ENCODE results near the gene MXRA7.
"Not testable (repeated sequence)": the region's sequence is repeated elsewhere in the genome, so short reads cannot be mapped to it uniquely, and the experiment has no call there.

Gene MXRA7

GRCh38 chr17:76710863-76711611, at the start of gene MXRA7:
Gene MXRA7 (minus strand): TSS chr17:76710965. CDS start chr17:76710946, 19 bp downstream.
- Histone ChIP-seq H3K27me3 (replicated peaks; ENCODE audit: control insufficient read depth, insufficient read depth, low read length) (no peaks in the 10 kb centered on the region), H3K9ac (ENCODE audit: low read length) (peak within 1 kb of the TSS; percentile 96), H3K36me3 (ENCODE audit: control insufficient read depth, insufficient read depth, low read length, severe bottlenecking) (peaks cover 18% of the 10 kb centered on the region), H3K4me3 (ENCODE audit: low read length) (peak within 1 kb of the TSS; percentile 92), H3K9me3 (ENCODE audit: control insufficient read depth, low read length) (no peaks in the 10 kb centered on the region), H3K4me1 (ENCODE audit: control insufficient read depth, insufficient read depth, low read length) (peaks cover 55% of the 10 kb centered on the region)
- DNase-seq (ENCODE audit: low read depth) = peak; percentile 92

GRCh38 chr17:76758570-76758969, 47.8 kb upstream of the MXRA7 start:
- H3K4me3 ChIP-seq (ENCODE audit: low read length) = no peak overlapping the region
- DNase-seq (ENCODE audit: low read depth) = no peak
- no peaks in the 10 kb centered on the region for H3K4me1 ChIP-seq (ENCODE audit: control insufficient read depth, insufficient read depth, low read length)
- H3K9me3 ChIP-seq (ENCODE audit: control insufficient read depth, low read length) = no peaks in the 10 kb centered on the region
- H3K36me3 ChIP-seq (ENCODE audit: control insufficient read depth, insufficient read depth, low read length, severe bottlenecking) = peaks cover 40% of the 10 kb centered on the region
- no peak overlapping the region for H3K9ac ChIP-seq (ENCODE audit: low read length)
- no peaks in the 10 kb centered on the region for H3K27me3 ChIP-seq (replicated peaks; ENCODE audit: control insufficient read depth, insufficient read depth, low read length)

- Histone ChIP-seq H3K4me1 (ENCODE audit: control insufficient read depth, insufficient read depth, low read length) (no peaks in the 10 kb centered on the region), H3K9ac (ENCODE audit: low read length) (no peak overlapping the region), H3K9me3 (ENCODE audit: control insufficient read depth, low read length) (no peaks in the 10 kb centered on the region), H3K36me3 (ENCODE audit: control insufficient read depth, insufficient read depth, low read length, severe bottlenecking) (peaks cover 49% of the 10 kb centered on the region), H3K27me3 (replicated peaks; ENCODE audit: control insufficient read depth, insufficient read depth, low read length) (no peaks in the 10 kb centered on the region), H3K4me3 (ENCODE audit: low read length) (no peak overlapping the region)
- DNase-seq (ENCODE audit: low read depth) = no peak
Measured at GRCh38 chr17:76757256-76757655, 46.5 kb upstream of the MXRA7 start.

GRCh38 chr17:76755285-76755684, 44.5 kb upstream of the MXRA7 start:
- Histone ChIP-seq H3K9ac (ENCODE audit: low read length) (no peak overlapping the region), H3K9me3 (ENCODE audit: control insufficient read depth, low read length) (no peaks in the 10 kb centered on the region), H3K27me3 (replicated peaks; ENCODE audit: control insufficient read depth, insufficient read depth, low read length) (no peaks in the 10 kb centered on the region), H3K4me3 (ENCODE audit: low read length) (no peak overlapping the region), H3K4me1 (ENCODE audit: control insufficient read depth, insufficient read depth, low read length) (no peaks in the 10 kb centered on the region), H3K36me3 (ENCODE audit: control insufficient read depth, insufficient read depth, low read length, severe bottlenecking) (peaks cover 50% of the 10 kb centered on the region)
- DNase-seq (ENCODE audit: low read depth) = no peak

DNA sequence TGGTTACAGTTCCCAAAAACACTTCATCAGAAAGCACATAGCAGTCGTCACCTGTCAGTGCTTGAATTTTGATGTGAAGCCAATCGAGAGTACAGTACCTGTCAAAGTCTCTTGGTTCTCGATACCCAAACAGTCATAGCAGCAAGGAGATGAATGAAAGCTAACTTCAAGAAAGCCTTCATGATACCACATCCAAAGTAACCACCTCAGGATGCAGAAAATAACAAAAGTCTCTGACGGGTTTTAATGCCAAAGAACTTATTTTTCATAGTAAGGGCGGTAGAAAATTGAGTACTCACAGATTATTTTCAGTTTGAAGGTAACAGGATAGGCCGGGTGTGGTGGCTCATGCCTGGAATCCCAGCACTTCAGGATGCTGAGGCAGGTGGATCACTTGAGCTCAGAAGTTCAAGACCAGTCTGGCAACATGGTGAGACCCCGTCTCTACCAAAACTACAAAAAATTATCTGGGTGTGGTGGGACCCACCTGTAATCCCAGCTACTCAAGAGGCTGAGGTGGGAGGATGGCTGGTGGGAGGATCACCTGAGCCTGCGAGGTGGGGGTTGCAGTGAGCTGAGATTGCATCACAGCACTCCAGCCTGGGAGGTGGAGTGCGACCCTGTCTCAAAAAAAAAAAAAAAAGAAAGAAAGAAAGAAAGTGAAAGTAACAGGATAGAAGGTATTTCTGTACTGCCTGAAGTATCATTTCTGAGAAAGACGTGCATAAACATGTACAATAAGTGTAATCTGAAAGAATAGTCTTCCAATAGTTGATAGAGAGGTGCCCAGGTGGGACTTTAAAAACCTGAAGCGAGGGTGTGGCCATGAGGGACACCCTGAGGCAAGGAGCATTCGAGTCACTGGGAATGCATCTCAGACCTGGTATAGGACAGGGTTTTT, 42.5 kb upstream of the MXRA7 start:
- DNase-seq (ENCODE audit: low read depth) = no peak
- Histone ChIP-seq H3K36me3 (ENCODE audit: control insufficient read depth, insufficient read depth, low read length, severe bottlenecking) (peaks cover 44% of the 10 kb centered on the region), H3K4me1 (ENCODE audit: control insufficient read depth, insufficient read depth, low read length) (no peaks in the 10 kb centered on the region), H3K9me3 (ENCODE audit: control insufficient read depth, low read length) (no peaks in the 10 kb centered on the region), H3K9ac (ENCODE audit: low read length) (no peak overlapping the region), H3K27me3 (replicated peaks; ENCODE audit: control insufficient read depth, insufficient read depth, low read length) (no peaks in the 10 kb centered on the region), H3K4me3 (ENCODE audit: low read length) (no peak overlapping the region)

DNA sequence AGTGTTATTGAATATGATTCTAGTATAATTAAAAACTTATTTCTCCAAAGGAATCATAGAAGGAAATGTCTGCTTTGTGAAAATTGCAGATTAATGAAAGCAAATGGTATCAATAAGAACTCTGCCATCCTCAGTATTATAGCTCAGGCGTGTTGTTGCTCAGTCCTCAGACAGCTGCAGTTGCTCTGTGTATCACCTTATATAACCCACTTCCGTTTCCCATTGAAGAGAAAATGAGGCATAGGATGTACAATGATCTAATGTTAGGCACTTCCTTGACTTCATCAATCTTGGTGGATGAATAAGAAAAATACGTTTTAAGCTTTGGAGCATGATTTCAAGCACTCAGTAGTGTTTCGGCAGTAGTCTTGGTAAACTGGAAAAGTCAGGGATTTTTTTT, 41.2 kb upstream of the MXRA7 start:
- no peaks in the 10 kb centered on the region for H3K27me3 ChIP-seq (replicated peaks; ENCODE audit: control insufficient read depth, insufficient read depth, low read length)
- H3K4me3 ChIP-seq (ENCODE audit: low read length) = no peak overlapping the region
- H3K9me3 ChIP-seq (ENCODE audit: control insufficient read depth, low read length) = no peaks in the 10 kb centered on the region
- no peak overlapping the region for H3K9ac ChIP-seq (ENCODE audit: low read length)
- no peaks in the 10 kb centered on the region for H3K4me1 ChIP-seq (ENCODE audit: control insufficient read depth, insufficient read depth, low read length)
- H3K36me3 ChIP-seq (ENCODE audit: control insufficient read depth, insufficient read depth, low read length, severe bottlenecking) = peaks cover 36% of the 10 kb centered on the region
- no peak for DNase-seq (ENCODE audit: low read depth)

GRCh38 chr17:76751416-76751993, 40.7 kb upstream of the MXRA7 start:
- no peak overlapping the region for H3K4me3 ChIP-seq (ENCODE audit: low read length)
- no peaks in the 10 kb centered on the region for H3K4me1 ChIP-seq (ENCODE audit: control insufficient read depth, insufficient read depth, low read length)
- no peaks in the 10 kb centered on the region for H3K27me3 ChIP-seq (replicated peaks; ENCODE audit: control insufficient read depth, insufficient read depth, low read length)
- peaks cover 36% of the 10 kb centered on the region for H3K36me3 ChIP-seq (ENCODE audit: control insufficient read depth, insufficient read depth, low read length, severe bottlenecking)
- no peak overlapping the region for H3K9ac ChIP-seq (ENCODE audit: low read length)
- no peaks in the 10 kb centered on the region for H3K9me3 ChIP-seq (ENCODE audit: control insufficient read depth, low read length)
- DNase-seq (ENCODE audit: low read depth) = no peak

DNA sequence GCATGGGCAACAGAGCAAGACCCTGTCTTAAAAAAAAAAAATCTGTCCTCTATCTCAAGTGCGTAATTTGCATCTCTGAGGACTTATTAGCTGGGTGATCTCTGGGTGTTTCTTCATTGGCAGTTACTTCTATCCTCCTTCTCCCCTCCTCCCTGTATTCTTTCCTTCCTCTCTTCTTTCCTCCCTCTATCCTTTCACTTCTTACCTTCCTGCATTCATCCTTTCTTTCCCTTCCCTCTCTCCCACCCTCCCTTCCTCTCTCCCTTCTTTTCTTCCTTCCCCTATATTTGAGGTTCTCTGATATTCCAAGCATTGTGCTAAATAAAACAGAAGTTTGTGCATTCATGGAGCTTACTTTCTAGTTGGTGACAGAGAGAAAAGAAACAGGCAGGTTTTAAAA, 37.9 kb upstream of the MXRA7 start:
- DNase-seq (ENCODE audit: low read depth) = no peak
- Histone ChIP-seq H3K4me3 (ENCODE audit: low read length) (no peak overlapping the region), H3K4me1 (ENCODE audit: control insufficient read depth, insufficient read depth, low read length) (no peaks in the 10 kb centered on the region), H3K9me3 (ENCODE audit: control insufficient read depth, low read length) (no peaks in the 10 kb centered on the region), H3K36me3 (ENCODE audit: control insufficient read depth, insufficient read depth, low read length, severe bottlenecking) (peaks cover 45% of the 10 kb centered on the region), H3K9ac (ENCODE audit: low read length) (no peak overlapping the region), H3K27me3 (replicated peaks; ENCODE audit: control insufficient read depth, insufficient read depth, low read length) (no peaks in the 10 kb centered on the region)

DNA sequence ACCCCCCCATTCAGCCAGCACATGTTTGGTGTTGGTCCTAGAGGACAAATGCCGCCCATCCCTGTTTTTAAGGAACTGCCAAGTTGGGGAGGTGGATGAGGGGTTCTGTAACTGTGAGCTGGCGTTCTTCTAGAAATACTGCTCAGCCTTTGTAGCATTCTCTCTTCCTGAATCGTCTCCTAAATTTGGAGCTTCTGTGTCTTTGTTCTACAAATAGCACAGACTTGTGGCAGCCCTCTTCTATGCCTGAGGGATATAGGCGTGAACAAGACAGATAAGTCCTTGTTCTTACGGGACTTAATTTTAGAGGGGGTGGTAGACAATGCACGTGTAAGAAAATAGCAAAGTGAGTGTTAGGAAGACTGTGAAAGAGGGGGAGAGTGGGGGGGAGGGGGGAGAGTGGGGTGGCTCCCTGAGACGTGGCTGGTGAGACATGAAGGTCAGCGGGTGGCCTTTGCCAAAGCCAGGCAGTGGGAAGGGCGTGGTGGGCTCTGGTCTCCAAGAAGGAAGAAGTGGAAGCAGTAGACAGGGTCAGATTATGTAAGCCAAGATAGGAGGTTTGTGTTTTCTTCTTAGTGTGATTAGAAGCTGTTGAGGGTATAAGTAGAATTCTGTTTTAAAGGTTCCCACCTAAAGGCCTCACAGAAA, 37.1 kb upstream of the MXRA7 start:
- H3K9me3 ChIP-seq (ENCODE audit: control insufficient read depth, low read length) = no peaks in the 10 kb centered on the region
- no peaks in the 10 kb centered on the region for H3K4me1 ChIP-seq (ENCODE audit: control insufficient read depth, insufficient read depth, low read length)
- DNase-seq (ENCODE audit: low read depth) = no peak
- peaks cover 47% of the 10 kb centered on the region for H3K36me3 ChIP-seq (ENCODE audit: control insufficient read depth, insufficient read depth, low read length, severe bottlenecking)
- no peak overlapping the region for H3K9ac ChIP-seq (ENCODE audit: low read length)
- H3K4me3 ChIP-seq (ENCODE audit: low read length) = no peak overlapping the region
- H3K27me3 ChIP-seq (replicated peaks; ENCODE audit: control insufficient read depth, insufficient read depth, low read length) = no peaks in the 10 kb centered on the region

DNA sequence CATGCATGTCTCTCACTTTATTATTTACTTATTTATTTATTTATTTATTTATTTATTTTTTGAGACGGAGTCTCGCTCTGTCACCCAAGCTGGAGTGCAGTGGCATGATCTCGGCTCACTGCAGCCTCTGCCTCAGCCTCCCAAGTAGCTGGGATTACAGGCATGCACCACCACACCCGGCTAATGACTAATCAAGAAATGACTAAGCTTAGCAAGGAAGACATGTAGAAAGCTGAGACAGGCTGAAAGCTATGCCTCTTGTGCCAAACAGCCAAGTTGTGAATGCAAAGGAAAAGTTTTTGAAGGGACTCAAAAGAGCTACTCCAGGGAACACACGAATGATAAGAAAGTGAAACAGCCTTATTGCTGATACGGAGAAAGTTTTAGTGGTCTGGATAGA, 35.0 kb upstream of the MXRA7 start:
- H3K4me3 ChIP-seq (ENCODE audit: low read length); H3K9ac ChIP-seq (ENCODE audit: low read length); H3K9me3 ChIP-seq (ENCODE audit: control insufficient read depth, low read length); H3K4me1 ChIP-seq (ENCODE audit: control insufficient read depth, insufficient read depth, low read length); H3K27me3 ChIP-seq (replicated peaks; ENCODE audit: control insufficient read depth, insufficient read depth, low read length): not testable (repeated sequence)
- DNase-seq (ENCODE audit: low read depth) = peak; percentile 20
- H3K36me3 ChIP-seq (ENCODE audit: control insufficient read depth, insufficient read depth, low read length, severe bottlenecking) = peaks cover 50% of the 10 kb centered on the region

DNA sequence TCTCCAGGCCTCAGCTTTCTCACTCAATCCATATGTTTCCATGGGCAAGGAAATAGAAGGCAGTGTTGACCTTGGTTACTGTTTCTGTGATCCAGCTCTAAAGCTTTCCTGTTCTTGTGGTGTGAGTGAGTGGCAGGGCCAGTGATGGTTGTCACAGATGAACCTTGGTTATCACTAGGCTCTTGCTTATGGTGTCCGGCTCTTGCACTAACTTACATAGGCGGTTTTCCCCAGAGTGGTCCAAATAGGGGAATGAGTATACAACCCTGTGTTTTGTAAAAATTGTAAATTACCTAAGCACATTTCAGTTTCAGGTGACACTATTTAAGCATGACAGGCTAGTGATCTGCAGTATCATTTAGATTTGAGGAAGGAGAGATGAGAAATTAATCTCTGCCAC, 34.0 kb upstream of the MXRA7 start:
- H3K36me3 ChIP-seq (ENCODE audit: control insufficient read depth, insufficient read depth, low read length, severe bottlenecking) = peaks cover 50% of the 10 kb centered on the region
- no peaks in the 10 kb centered on the region for H3K27me3 ChIP-seq (replicated peaks; ENCODE audit: control insufficient read depth, insufficient read depth, low read length)

More for the DNA sequence above, 34.0 kb upstream of the MXRA7 start:
- Histone ChIP-seq H3K9ac (ENCODE audit: low read length) (no peak overlapping the region), H3K9me3 (ENCODE audit: control insufficient read depth, low read length) (no peaks in the 10 kb centered on the region), H3K4me1 (ENCODE audit: control insufficient read depth, insufficient read depth, low read length) (peaks cover 9% of the 10 kb centered on the region), H3K4me3 (ENCODE audit: low read length) (no peak overlapping the region)
- DNase-seq (ENCODE audit: low read depth) = no peak

Measured in adipocyte (in vitro differentiated cells).